Chondrocyte (in vitro differentiated cells): ENCODE measurements around the gene PTPRS. TPM values are rescaled to one million over a fixed set of nuclear protein-coding genes. Genes with fewer than 3 reads are reported as not detected.

Source experiments
- DNase-seq: peaks from one replicate; pipeline ENCODE4 v3.0.0; 2021; ENCODE audit warnings: mixed read lengths, low spot score
- H3K27ac Mint-ChIP-seq: one replicate; pipeline ENCODE4 v1.8.0; 2021; ENCODE audit warnings: mild to moderate bottlenecking, moderate library complexity, mixed read lengths; ENCODE audit not compliant: unreplicated experiment
- H3K27me3 Mint-ChIP-seq: 2 replicates; pipeline ENCODE4 v1.8.0; 2021; ENCODE audit warnings: low read depth, mixed read lengths
- H3K36me3 Mint-ChIP-seq: 2 replicates; pipeline ENCODE4 v1.8.0; 2021; ENCODE audit warnings: low read depth, mixed read lengths
- H3K4me1 Mint-ChIP-seq: 2 replicates; pipeline ENCODE4 v1.8.0; 2021; ENCODE audit warnings: low read depth, mild to moderate bottlenecking, mixed read lengths
- H3K4me3 Mint-ChIP-seq: one replicate; pipeline ENCODE4 v1.8.0; 2021; ENCODE audit warnings: mild to moderate bottlenecking, moderate library complexity, mixed read lengths; ENCODE audit not compliant: unreplicated experiment
- H3K9me3 Mint-ChIP-seq: 2 replicates; pipeline ENCODE4 v1.8.0; 2021; ENCODE audit warnings: low read depth, mixed read lengths
- CTCF ChIP-seq: fragments of 200-600 bp; sonication (generic); IDR thresholded peaks from 2 replicates; pipeline ENCODE4 v1.5.0; 2021; ENCODE audit warnings: antibody characterized with exemption, mild to moderate bottlenecking, moderate library complexity
- total RNA-seq: library from RNA; stranded (reverse); gene quantifications from 3 replicates; pipeline ENCODE4 v1.2.1, GENCODE V29; 2021

PTPRS gene
- total RNA-seq, 1 donor from 2014 or later, result 130 TPM

- H3K27ac Mint-ChIP-seq, result no peak overlapping the region
- peaks cover 5% of the 10 kb centered on the region for H3K27me3 Mint-ChIP-seq
- no peaks in the 10 kb centered on the region for H3K36me3 Mint-ChIP-seq
- no peak for TF ChIP-seq CTCF
- no peak for DNase-seq
- H3K9me3 Mint-ChIP-seq, result no peaks in the 10 kb centered on the region
- H3K4me3 Mint-ChIP-seq, result no peak overlapping the region
- H3K4me1 Mint-ChIP-seq, result peaks cover 5% of the 10 kb centered on the region
These were observed 6.3 kb downstream of the PTPRS start for GRCh38 chr19:5334366-5334739.

GRCh38 chr19:5333581-5334365, 6.8 kb downstream of the PTPRS start:
- H3K36me3 Mint-ChIP-seq, result no peaks in the 10 kb centered on the region
- DNase-seq, result no peak
- no peak overlapping the region for H3K4me3 Mint-ChIP-seq
- H3K9me3 Mint-ChIP-seq, result no peaks in the 10 kb centered on the region
- H3K27me3 Mint-ChIP-seq, result no peaks in the 10 kb centered on the region
- no peak overlapping the region for H3K27ac Mint-ChIP-seq
- TF ChIP-seq CTCF, result no peak
- H3K4me1 Mint-ChIP-seq, result no peaks in the 10 kb centered on the region

- H3K9me3 Mint-ChIP-seq, result no peaks in the 10 kb centered on the region
- no peaks in the 10 kb centered on the region for H3K4me1 Mint-ChIP-seq
- DNase-seq, result no peak
- no peaks in the 10 kb centered on the region for H3K36me3 Mint-ChIP-seq
- no peaks in the 10 kb centered on the region for H3K27me3 Mint-ChIP-seq
- H3K4me3 Mint-ChIP-seq, result no peak overlapping the region
- no peak overlapping the region for H3K27ac Mint-ChIP-seq
- no peak for TF ChIP-seq CTCF
These were observed 8.1 kb downstream of the PTPRS start for GRCh38 chr19:5332501-5332900.

GRCh38 chr19:5331790-5332189, 8.8 kb downstream of the PTPRS start:
- no peak overlapping the region for H3K4me3 Mint-ChIP-seq
- H3K27me3 Mint-ChIP-seq, result no peaks in the 10 kb centered on the region
- TF ChIP-seq CTCF, result no peak
- DNase-seq, result no peak
- no peaks in the 10 kb centered on the region for H3K9me3 Mint-ChIP-seq
- H3K36me3 Mint-ChIP-seq, result no peaks in the 10 kb centered on the region
- no peaks in the 10 kb centered on the region for H3K4me1 Mint-ChIP-seq
- H3K27ac Mint-ChIP-seq, result no peak overlapping the region

GRCh38 chr19:5330307-5330720, 10.3 kb downstream of the PTPRS start:
- no peaks in the 10 kb centered on the region for H3K27me3 Mint-ChIP-seq
- H3K36me3 Mint-ChIP-seq, result no peaks in the 10 kb centered on the region
- H3K27ac Mint-ChIP-seq, result no peak overlapping the region
- no peak overlapping the region for H3K4me3 Mint-ChIP-seq
- no peak for DNase-seq
- TF ChIP-seq CTCF, result no peak
- H3K4me1 Mint-ChIP-seq, result no peaks in the 10 kb centered on the region
- H3K9me3 Mint-ChIP-seq, result no peaks in the 10 kb centered on the region
